Measurements from ENCODE around the gene SMIM7. TPM values are rescaled to one million over a fixed set of nuclear protein-coding genes. Genes with fewer than 3 reads are reported as not detected.
"Not testable (repeated sequence)": the region's sequence is repeated elsewhere in the genome, so short reads cannot be mapped to it uniquely, and the experiment has no call there.

Gene SMIM7
- total RNA-seq, 1 donor, result 68.7 TPM

DNA sequence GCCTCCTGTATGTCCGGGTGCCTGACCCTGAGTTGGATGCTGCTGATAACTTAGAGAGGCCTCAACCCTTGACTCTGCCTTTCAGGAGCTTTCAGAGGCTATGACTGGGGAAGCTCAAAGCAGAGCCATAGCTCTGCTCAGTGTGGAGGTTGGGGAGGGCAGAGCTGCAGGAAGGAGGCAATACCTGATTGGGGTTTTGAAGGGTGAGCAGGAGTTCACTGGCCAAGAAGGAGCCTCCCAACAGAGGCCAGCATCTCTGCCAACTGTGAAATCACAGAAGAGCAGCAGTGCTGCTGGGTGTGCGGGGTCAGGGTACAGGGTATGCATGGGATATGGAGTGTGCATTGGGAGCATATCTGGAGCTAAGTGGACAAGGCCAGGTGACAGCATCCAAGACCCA is 22.6 kb upstream of the SMIM7 start:
- TF ChIP-seq, protein P1, sequence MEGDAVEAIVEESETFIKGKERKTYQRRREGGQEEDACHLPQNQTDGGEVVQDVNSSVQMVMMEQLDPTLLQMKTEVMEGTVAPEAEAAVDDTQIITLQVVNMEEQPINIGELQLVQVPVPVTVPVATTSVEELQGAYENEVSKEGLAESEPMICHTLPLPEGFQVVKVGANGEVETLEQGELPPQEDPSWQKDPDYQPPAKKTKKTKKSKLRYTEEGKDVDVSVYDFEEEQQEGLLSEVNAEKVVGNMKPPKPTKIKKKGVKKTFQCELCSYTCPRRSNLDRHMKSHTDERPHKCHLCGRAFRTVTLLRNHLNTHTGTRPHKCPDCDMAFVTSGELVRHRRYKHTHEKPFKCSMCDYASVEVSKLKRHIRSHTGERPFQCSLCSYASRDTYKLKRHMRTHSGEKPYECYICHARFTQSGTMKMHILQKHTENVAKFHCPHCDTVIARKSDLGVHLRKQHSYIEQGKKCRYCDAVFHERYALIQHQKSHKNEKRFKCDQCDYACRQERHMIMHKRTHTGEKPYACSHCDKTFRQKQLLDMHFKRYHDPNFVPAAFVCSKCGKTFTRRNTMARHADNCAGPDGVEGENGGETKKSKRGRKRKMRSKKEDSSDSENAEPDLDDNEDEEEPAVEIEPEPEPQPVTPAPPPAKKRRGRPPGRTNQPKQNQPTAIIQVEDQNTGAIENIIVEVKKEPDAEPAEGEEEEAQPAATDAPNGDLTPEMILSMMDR (IDR thresholded peaks at IDR 0.05; ENCODE audit: insufficient read depth, low read depth, low read length), result no peak
- H3K4me3 ChIP-seq (ENCODE audit: low read depth, low read length), result no peak overlapping the region
- no peak for DNase-seq (ENCODE audit: low read depth)

DNA sequence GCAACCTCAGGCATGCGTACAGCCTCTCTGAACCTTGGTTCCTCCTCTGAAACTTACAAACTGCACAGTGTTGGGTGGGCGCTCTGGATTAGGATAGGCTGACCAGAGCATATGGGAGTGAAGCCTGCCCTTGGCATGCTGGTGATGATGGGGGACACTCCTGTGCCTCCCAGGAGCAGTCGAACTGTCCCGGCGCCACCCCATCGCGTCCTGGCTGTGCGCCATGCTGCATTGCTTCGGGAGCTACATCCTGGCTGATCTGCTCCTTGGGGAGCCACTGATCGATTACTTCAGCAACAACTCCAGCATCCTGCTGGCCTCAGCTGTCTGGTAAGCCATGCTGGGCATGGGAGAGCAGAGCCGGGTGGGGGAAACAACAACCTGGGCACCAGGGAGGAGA is 19.9 kb upstream of the SMIM7 start:
- TF ChIP-seq, protein P1 (IDR thresholded peaks at IDR 0.05; ENCODE audit: insufficient read depth, low read depth, low read length), result no peak
- DNase-seq (ENCODE audit: low read depth), result no peak
- no peak overlapping the region for H3K4me3 ChIP-seq (ENCODE audit: low read depth, low read length)

DNA sequence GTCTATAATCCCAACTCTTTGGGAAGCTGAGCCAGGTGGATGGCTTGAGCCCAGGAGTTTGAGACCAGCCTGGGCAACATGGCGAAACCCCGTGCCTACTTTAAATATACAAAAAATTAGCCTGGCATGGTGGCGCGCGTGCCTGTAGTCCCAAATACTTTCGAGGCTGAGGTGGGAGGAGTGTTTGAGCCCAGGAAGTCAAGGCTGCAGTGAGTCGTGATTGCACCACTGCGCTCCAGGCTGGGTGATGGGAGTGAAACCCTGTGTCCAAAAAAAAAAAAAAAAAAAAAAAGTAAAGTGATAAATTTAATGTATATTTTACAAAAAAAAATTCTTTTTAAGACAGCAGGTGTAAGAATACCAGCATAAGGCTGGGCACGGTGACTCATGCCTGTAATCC is 18.6 kb upstream of the SMIM7 start:
- TF ChIP-seq, protein P1 (IDR thresholded peaks at IDR 0.05; ENCODE audit: insufficient read depth, low read depth, low read length), result no peak

DNA sequence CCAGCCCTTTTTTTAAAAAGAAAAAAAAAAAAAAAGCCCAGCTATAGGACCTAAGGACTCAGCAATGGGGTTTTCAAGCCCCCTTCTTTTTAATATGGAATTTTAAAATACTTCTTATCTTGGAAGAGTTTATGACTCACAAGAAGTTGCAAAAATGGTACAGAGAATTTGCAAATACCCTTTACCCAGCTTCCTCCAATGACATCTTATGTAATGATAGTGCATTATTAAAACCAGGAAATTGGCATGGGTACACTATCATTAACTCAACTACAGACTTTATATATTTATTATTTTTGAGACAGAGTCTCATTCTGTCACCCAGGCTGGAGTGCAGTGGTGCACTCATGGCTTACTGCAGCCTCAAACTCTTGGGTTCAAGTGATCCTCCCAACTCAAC is 17.1 kb upstream of the SMIM7 start:
- no peak for DNase-seq (ENCODE audit: low read depth)
- H3K4me3 ChIP-seq (ENCODE audit: low read depth, low read length), result no peak overlapping the region
- TF ChIP-seq, protein P1 (IDR thresholded peaks at IDR 0.05; ENCODE audit: insufficient read depth, low read depth, low read length), result no peak

More for the DNA sequence above, 18.6 kb upstream of the SMIM7 start:
- no peak for DNase-seq (ENCODE audit: low read depth)
- H3K4me3 ChIP-seq (ENCODE audit: low read depth, low read length), result no peak overlapping the region

DNA sequence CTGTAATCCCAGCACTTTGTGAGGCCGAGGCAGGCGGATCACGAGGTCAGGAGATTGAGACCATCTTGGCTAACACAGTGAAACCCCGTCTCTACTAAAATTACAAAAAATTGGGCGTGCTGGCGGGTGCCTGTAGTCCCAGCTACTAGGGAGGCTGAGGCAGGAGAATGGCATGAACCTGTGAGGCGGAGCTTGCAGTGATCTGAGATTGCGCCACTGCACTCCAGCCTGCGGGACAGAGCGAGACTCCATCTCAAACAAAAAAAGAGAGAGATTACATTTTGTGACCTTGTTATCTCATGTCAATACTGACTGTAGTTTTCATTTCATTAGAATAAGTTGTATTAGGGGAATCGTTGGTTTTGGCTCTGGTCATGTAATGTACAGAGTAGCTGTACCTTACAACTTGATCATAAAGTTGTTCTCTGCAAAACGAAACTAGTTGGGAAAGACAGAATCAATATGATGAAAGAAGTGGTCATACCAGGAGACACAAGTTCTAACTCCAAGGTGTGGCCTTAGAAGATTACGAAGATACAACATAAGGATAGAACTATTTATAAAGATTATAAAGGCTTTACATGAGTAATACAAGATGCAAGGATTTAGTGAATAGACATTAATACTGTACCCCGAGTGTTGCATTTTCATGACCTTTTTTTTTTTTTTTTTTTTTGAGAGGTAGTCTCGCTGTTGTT is 16.3 kb upstream of the SMIM7 start:
- TF ChIP-seq, protein P1 (IDR thresholded peaks at IDR 0.05; ENCODE audit: insufficient read depth, low read depth, low read length), result no peak
- no peak overlapping the region for H3K4me3 ChIP-seq (ENCODE audit: low read depth, low read length)
- peak; percentile 41 for DNase-seq (ENCODE audit: low read depth)

DNA sequence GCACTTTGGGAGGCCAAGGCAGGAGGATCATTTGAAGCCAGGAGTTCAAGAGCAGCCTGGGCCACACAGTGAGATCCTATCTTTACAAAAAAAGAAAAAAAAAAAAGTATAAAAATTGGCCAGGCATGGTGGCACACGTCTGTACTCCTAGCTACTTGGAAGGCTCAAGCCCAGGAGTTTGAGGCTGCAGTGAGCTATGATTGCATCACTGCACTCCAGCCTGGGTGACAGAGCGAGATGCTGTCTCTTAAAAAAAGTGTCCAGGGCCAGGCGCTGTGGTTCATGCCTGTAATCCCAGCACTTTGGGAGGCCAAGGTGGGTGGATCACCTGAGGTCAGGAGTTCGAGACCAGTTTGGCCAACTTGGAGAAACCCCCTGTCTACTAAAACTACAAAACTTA is 13.9 kb upstream of the SMIM7 start:
- not testable (repeated sequence) for DNase-seq (ENCODE audit: low read depth); H3K4me3 ChIP-seq (ENCODE audit: low read depth, low read length)

DNA sequence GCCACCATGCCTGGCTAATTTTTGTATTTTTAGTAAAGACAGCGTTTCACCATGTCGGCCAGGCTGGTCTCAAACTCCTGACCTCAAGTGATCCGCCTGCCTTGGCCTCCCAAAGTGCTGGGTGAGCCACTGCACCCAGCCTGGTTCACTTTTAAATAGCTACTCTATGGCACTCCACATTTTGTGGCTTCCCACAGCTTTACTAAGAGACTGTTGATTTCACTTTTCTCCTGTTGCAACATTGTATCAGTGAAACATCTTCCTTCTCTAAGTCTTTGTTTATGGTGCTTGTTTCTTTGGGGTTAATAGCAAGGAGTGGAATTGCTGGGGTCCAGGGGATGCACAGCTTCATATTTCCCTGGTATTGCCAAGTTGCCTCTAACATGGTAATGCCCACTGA is 13.3 kb upstream of the SMIM7 start:
- TF ChIP-seq, protein P1 (IDR thresholded peaks at IDR 0.05; ENCODE audit: insufficient read depth, low read depth, low read length), result no peak
- no peak for DNase-seq (ENCODE audit: low read depth)
- H3K4me3 ChIP-seq (ENCODE audit: low read depth, low read length), result no peak overlapping the region

All from fibroblast of villous mesenchyme (primary cell).